CD4-positive, alpha-beta T cell treated with Interleukin-2 at 100 ng/mL for 4 hours (primary cell): ENCODE results near the gene P2RX3.
"Not testable (repeated sequence)": the region's sequence is repeated elsewhere in the genome, so short reads cannot be mapped to it uniquely, and the experiment has no call there.

Experiments
- DNase-seq: peaks from one replicate; pipeline ENCODE4 v3.0.0-alpha.2; 2020; ENCODE audit warnings: low spot score

P2RX3 gene

DNA sequence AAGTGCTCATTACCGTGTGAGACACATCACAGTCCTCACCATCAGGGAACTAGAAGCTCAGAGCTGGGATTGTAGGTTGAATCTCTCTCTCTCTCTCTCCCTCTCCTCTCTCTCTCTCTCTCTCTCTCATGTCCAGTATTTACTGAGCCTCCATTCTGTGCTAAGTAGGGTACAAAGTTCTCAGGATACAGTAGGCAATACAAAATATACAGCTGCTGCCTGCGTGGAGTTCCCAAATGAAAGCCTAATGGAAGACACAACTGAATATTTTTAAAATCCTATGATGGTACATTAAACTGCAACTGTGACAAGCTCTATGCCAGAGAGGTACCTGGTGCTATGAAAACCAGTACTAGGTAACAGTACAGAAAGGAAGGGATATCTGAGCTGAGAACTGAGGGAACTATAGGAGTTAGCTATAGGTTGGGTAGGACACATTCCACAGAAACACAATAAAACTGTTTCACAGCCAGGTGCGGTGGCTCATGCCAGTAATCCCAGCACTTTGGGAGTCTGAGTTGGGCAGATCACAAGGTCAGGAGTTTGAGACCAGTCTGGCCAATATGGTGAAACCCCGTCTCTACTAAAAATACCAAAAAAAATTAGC, 61.9 kb downstream of the P2RX3 start:
- no peak for DNase-seq

- DNase-seq: no peak
Observed at GRCh38 chr11:57402188-57403002, 64.2 kb downstream of the P2RX3 start.

GRCh38 chr11:57403003-57403801, 65.0 kb downstream of the P2RX3 start:
- DNase-seq: not testable (repeated sequence)

- DNase-seq: no peak
Observed at GRCh38 chr11:57403802-57404147, 65.6 kb downstream of the P2RX3 start.

DNA sequence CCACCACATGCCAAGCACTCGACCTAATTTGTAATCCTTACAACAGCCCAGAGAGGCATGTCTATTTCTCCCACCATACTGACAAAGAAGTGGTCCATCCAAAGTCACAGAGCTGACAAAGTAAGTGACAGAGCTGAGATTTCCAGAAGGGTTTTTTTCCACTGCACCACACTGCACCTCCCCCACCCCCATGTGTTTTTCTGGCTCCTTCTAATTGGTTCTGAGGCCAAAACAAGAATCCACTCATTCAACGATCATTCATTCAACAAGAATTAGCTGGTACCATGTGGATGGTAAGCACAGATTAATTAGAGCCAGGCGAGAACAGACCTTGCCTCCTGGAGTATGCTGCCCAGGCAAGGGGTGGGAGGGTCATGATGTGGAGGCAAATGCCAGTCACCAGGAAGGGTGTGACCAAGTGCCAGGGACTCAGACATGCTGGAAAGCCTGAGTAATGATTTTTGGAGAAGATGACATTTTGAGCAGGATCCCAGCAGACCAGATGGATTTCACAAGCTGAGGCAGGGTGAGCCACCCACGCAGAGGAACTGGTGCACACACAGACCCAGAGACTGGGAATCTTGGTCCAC, 67.2 kb downstream of the P2RX3 start:
- DNase-seq: no peak

DNA sequence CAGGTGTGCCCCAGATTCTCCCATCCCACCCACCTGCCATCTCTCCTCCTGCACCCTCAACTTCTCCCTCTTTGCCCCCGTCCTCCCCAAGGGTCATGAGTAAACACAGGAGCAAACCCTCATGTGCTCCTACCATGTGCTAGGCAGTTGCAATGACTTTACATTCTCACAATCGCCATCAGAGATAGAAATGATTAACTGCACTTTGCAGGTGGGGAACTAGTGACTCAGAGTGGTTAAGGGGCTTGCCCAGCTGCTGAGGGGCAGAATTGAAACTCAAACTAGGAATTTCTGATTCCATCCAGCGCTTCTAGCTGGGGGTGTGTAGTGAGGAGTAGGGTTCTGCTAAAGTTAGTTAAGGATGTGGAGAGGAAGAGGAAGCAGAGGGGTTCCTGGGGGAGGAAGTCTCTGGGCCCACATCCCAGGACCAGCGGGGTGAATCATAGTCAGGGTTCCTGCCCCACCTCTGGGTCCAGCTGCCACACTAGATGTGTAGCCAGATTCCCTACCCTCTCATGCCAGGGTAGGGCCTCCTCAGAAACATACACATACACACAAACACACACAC, 68.3 kb downstream of the P2RX3 start:
- no peak for DNase-seq

- no peak for DNase-seq
Observed at GRCh38 chr11:57407010-57407920, 69.1 kb downstream of the P2RX3 start.

DNA sequence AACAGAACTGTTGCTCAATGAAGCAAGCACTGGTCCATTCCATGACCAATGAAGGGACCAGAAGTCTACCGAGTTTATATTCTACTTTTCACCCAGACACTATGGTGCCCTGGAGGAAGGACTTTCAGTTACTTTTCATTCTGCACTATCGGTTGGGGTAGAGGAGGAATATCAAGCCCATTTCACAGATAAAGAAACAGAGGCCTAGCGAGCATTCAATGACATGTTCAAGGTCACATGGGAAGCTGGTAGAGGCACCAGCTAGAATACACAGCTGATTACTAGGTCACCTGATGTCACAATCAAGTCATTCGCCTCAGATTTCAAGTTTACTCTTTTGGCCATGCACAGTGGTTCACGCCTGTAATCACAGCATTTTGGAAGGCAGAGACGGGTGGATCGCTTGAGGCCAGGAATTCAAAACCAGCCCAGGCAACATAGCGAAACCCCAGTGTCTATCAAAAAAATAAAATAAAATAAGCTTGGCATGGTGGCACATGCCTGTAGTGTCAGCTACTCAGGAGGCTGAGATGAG, 69.9 kb downstream of the P2RX3 start:
- no peak for DNase-seq

DNA sequence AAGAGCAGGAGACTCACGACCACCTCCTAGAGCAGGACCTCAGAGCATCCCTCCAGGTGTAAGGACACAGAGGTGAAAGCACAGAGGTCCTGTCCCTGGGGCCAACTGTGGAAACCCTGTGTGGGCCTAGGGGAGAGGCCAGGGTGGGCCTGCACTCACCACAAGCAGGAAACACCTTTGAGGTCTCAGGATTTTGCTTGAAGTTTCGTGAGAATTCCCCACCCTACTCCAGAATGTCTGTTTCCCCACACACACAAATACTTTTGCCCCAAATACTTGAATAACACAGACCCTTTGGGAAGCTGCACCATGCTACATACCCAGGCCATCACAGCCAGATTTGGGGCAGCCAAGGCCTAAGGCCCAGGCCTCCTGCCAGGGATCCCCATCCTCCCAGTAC, 70.6 kb downstream of the P2RX3 start:
- no peak for DNase-seq

GRCh38 chr11:57409321-57410100, 71.4 kb downstream of the P2RX3 start:
- DNase-seq: no peak

DNA sequence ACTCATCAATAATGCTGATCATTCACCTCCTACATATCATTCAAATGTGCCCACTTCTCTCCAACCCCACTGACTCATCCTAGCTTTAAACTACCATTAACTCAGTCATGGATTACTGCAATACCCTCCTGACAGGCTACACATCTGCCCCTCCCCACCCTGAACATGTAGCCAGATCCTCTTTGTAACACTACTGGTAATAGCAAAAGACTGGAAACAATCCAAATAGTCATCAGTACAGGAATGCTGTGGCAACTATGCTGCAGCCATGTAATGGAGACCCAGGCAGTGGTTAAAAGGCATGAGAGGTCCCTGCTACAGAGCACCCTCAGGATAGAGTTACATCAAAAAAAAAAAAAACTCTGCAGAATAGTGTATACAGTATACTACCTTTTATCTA, 72.1 kb downstream of the P2RX3 start:
- no peak for DNase-seq

- DNase-seq: no peak
Observed at GRCh38 chr11:57413681-57414080, 75.5 kb downstream of the P2RX3 start.

GRCh38 chr11:57414612-57415212, 76.6 kb downstream of the P2RX3 start:
- DNase-seq: no peak

GRCh38 chr11:57416436-57416835, 78.3 kb downstream of the P2RX3 start:
- no peak for DNase-seq

DNA sequence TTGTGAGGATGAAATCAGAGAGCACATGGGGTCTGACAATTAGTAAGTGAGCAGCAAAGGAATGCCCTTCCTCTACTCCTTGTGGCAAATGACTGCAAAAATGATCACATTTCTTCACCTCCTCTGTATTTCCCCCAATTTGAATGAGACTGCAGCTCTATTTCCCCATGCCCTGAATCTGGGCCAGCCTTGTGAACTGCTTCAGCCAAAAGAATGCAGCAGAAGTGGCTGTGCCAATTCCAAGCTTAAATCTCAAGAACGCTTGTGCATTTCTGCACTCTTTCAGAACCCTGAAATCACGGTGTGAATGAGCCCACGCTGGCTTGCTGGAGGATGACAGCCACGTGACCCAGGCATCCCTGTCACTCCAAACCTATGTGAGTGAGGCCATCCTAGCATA, 78.9 kb downstream of the P2RX3 start:
- DNase-seq: no peak

GRCh38 chr11:57418131-57418530, 80.0 kb downstream of the P2RX3 start:
- no peak for DNase-seq

DNA sequence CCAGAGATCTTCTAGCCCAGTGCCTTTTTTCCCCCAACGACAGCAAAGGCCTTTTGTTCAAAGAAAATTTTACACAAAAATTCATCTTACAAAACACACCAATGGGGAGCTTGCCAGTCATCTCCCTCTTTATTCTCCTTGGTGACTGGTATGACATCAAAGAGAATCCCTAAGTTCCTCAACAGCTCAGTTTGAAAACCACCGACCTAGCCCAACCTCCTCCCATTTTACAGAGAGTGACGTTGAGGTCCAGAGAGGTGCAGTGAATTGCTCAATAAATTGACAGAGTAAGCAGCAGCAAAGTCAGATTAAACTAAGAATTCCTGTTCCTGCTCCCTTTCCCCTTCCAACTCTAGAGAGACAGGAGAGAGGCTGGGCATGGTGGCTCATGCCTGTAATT, 81.0 kb downstream of the P2RX3 start:
- no peak for DNase-seq

- no peak for DNase-seq
Observed at GRCh38 chr11:57421066-57421465, 82.9 kb downstream of the P2RX3 start.

DNA sequence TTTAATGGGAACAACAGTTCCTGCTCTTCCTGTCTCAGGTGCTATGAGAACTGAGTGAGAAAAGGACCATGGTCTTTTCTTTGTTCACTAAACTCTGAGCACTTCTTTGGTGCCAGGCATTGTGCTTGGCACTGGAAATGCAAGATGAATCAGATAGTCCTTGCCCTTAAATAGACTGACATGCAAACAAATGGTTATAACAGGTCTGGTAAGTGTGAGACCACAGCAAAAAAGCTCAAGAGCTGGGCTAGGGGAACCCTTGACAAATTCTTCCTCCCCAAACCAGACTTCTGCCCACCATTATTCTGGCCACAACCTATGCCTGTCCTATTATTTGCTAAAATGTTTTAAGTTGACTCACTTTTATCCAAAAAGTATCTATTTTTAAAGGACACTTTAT, 83.7 kb downstream of the P2RX3 start:
- no peak for DNase-seq
